HL-60/S4 (cell line): ENCODE measurements around the gene GAN.

ENCODE experiments used
- in situ Hi-C: fragments of 300-500 bp; cut with MboI; formaldehyde crosslinking; loops from 2 replicates; pipeline ENCODE4 v1.14.3; 2022; ENCODE audit warnings: low sequenced_read_pairs

The GAN gene

GRCh38 chr16:81350306-81350615 lies 35.5 kb downstream of the GAN start:
- in situ Hi-C loops: no loop called here

DNA sequence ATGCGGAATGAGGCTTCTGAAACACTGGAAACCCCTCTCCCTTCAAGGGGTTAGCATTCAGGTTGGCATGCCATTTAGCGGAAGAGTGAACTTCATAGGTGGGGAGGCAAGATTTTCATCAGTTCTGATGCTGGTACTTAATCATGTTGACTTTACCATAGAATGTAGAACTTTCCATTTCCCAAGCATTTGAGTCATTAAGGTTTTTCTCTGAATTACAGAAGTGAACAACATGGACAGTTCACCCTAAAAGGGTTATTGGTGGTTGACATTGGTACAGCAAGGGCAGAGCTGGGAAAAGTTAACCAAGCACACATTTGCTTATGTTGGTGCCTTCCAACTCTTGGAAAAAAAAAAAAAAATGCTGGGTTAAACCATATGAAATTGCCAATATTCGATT lies 39.1 kb downstream of the GAN start:
- in situ Hi-C loops: no loop called here

GRCh38 chr16:81357711-81358260 lies 43.0 kb downstream of the GAN start:
- in situ Hi-C loops: no loop called here

- in situ Hi-C loops: no loop called here
Measured at GRCh38 chr16:81358860-81359259, 44.1 kb downstream of the GAN start.

DNA sequence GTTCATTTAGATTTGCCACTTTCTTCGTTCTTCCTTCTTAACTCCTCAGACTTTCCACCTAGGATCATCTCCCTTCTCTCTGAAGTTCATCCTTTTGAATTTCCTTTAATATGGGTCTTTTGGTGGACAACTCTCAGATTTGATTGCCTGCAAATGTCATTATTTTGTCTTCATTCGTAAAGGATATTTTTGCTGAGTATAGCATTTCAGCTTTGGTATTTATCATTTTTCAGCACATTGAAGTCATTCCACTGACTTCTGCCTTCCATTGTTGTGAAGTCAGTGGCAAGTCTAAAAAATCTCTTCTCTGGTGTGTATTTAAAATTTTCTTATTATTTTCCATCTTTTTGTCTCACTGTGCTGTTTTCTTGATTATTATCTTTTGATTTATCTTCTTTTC lies 45.4 kb downstream of the GAN start:
- in situ Hi-C loops: loop anchor here (10.0 kb wide), 1 partner anchor 365 kb away; no protein-coding TSS in a partner anchor

GRCh38 chr16:81365731-81366130 lies 51.0 kb downstream of the GAN start:
- in situ Hi-C loops: loop anchor here (10.0 kb wide), 1 partner anchor 359 kb away; no protein-coding TSS in a partner anchor

DNA sequence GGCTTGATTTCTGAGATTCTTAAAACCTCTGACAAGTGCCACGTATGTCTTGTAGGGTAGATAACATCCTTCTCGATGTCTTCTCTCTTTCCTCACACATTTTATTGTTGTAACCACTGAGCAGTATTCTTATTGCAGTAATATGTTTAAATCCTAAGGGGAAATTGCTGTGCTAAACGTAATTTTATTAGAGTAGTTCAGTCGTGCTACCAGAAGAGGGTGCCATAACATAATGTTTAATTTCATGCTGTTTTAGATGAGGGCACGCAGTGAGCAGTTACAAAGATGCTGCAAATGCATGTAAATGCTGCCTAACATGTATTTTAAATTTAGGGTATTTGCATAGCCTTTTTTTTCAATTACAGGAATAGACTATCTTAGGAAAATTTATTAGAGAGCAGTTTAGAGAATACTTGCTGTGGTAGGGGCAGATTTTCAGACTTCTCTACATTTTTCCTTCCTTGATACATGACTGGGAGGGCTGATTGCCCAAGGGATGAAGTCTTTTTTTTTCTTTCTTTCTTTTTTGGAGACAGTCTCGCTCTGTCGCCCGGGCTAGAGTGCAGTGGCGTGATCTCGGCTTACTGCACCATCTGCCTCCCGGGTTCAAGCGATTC lies 51.7 kb downstream of the GAN start:
- in situ Hi-C loops: loop anchor here (10.0 kb wide), 1 partner anchor 358 kb away; no protein-coding TSS in a partner anchor

- in situ Hi-C loops: loop anchor here (10.0 kb wide), 1 partner anchor 357 kb away; no protein-coding TSS in a partner anchor
Measured at GRCh38 chr16:81367821-81368220, 53.1 kb downstream of the GAN start.

DNA sequence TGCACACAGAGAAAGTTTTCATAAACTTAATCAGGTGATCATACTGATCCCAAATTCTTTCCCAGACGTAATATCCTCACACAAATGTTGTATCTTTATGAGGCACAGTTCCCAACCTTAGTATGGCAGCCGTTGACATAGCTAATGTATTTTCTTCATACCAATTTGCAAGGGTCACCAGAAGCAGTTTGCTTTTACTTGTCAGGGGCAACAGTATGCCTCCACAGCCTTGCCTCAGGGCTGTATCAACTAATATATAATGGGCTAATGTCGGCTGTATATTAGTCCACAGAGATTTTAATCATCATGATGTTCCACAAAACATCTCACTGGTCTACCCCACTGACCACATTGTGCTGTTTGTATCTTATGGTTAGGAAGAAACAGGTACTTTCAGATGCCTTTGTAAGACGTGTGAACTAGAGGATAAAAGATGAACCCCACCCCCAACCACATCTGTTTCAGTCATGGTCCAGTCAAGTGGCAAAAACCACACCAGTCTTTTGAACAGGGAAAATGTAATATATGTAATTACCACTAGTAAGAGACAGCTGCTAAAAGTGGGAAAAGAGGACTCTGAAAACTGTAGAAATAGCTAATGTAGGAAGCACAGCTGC lies 55.2 kb downstream of the GAN start:
- in situ Hi-C loops: loop anchor here (10.0 kb wide), 1 partner anchor 355 kb away; no protein-coding TSS in a partner anchor

- in situ Hi-C loops: no loop called here
Measured at GRCh38 chr16:81371106-81371505, 56.3 kb downstream of the GAN start.

DNA sequence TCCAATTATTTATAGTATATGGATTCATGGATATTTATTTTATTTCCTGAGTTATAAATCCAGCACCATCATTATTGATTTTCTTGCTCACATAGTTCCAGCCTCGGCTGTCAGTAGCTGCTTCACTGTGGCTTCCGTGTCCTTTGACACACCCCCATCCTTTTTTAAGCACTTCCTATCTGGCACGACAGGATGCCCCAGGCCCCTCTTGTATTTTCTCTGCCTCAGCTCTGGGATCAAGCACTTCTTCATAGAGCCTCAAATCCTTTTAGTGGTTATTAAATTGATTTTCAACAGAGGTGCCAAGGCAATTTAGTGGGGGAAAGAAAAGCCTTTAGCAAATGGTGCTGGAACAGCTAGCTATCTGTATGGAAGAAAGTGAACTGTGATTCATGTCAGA lies 59.8 kb downstream of the GAN start:
- in situ Hi-C loops: no loop called here

DNA sequence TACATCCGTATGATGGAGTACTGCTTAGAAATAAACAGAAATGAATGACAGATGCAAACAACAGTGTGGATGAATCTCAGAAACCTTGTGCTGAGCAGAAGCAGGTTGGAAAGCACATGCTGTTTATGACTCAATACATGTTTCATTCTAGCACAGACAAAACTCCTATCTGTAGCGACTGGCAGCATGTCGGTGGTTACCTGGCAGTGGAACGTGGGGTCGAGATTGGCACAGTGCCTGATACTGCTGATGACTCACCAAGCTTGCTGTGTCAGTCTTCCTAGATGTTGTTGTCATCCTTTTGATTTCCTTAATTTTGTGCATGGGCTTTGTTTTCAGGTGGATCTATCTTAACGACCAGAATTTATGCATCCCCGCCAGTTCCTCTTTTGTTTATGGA lies 62.1 kb downstream of the GAN start:
- in situ Hi-C loops: no loop called here

DNA sequence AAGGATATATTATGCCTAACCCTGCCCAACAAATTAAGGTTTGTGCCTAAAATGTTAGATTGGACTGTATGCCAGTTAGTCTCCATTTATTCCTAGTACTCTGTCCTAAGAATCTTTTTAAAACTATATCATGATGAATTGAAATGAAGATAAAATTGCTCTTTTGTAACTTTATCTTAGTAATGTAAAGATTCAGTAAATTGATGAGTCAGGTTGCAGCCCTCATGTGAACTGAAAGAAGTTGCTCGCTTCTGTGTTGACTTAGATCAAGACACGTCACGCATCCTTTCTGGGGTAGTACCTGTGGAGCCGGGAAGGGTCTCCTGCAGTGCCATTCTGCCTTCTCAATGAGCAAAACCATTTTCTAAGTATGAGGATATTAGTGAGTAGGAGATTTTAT lies 63.3 kb downstream of the GAN start:
- in situ Hi-C loops: no loop called here

- in situ Hi-C loops: no loop called here
Measured at GRCh38 chr16:81380932-81381331, 66.2 kb downstream of the GAN start.

DNA sequence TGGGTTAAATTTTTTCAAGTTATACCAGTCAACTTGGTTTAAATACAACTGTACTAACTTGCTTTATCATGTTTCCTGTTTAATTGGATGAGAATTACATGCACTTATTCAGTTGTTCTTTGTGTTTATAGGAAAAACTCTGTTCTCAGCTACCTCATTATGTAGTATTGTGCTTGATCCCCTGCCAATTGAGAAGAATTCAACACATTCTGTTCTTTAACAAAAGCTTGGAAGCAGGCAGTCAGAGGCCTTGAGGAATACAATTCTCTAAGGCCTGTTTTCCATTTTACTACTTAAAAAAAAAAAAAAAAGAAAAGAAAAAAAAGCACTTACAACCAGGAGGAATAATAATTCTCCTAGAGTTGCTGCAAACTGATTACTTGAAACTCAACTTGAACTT lies 69.2 kb downstream of the GAN start:
- in situ Hi-C loops: no loop called here

DNA sequence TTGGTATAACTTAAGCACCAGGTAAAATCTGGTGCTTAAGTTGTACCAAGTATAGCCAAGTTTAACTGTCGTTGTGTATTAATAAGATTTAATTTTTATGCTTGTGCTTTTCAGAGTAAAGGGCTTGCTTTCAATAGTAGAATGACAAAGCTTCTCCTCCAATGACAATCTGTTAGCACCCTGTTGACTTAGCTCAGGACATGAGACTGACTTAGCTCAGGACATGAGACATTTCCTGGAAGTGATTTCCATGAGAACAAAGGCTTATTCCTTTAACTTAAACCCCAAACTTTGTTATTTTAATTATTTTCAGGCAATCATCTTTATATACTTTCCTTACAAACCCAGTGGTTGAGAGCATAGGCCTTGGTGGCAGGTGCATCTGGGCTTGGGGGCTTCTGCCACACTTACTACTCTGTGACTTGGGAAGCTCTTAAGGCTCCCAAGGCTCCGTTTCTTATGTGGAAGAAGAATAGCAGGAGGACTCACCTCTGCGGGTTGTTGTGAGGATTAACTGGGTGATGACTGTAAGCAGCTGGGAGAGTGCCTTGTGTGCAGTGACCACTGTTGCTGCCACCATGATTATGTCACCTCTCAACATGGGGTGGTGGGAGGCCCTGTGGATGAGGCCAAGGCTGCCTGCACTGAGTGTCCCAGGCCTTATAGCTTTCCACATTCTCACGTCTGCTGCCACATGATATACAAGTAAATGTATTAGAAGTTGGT lies 70.4 kb downstream of the GAN start:
- in situ Hi-C loops: no loop called here

GRCh38 chr16:81388357-81388756 lies 73.6 kb downstream of the GAN start:
- in situ Hi-C loops: no loop called here

GRCh38 chr16:81390840-81391239 lies 76.1 kb downstream of the GAN start:
- in situ Hi-C loops: no loop called here

DNA sequence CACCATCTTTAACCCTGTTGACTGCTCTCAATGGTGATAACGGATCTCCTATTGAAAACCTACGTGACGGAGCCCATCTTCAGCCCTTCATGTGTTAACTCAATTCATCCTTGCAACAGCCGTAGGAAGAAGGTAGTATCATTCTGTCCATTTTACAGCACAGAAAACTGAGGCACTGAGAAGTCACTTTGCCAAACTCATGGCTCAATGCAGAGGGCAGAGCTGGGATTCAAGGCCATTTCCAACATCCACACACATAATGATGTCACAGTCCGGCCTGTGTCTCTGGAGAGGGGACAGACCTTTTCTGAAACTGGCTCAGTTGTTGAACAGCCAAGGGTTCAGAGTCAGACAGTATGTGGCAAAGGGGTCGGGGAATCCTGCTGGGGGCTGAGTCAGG lies 77.2 kb downstream of the GAN start:
- in situ Hi-C loops: no loop called here

GRCh38 chr16:81394416-81394815 lies 79.7 kb downstream of the GAN start:
- in situ Hi-C loops: no loop called here

DNA sequence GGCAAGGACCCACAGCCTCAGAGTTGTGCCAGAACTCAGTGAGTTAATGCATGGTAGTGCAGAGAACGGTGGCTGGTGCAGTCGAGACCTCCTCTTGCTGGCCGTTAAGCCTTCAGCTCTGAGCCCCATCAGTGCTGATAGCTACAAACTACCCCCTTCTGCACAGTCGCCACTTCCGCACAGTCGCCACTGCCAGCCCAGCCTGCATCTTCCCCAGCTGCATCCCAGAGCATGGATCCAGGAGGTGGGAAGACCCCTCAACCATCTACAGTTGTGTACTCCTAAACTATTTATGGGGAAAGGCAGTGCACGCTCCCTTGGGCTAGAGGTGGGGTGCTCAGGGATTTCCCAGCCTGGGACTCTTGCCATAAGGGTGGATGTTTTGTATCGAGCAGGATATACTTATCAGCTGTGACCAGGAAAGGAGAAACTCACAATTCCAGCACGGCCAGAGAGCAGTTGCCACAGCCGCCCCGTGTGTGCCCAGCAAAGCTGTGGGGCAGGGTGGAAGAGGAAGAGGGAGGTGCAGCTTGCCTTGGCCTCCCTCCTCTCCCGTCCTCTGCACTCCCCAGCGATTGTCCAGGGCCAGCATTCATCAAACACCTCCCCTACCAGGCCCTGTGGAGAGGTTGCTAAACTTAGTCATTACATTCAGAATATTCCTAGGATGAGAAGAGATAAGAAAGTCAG lies 80.3 kb downstream of the GAN start:
- in situ Hi-C loops: no loop called here
